Mesenteric fat pad (tissue), 1 donor: Measurements from ENCODE around the gene SMARCE1. TPM values are rescaled to one million over a fixed set of nuclear protein-coding genes. Genes with fewer than 3 reads are reported as not detected.
"Not testable (repeated sequence)": the region's sequence is repeated elsewhere in the genome, so short reads cannot be mapped to it uniquely, and the experiment has no call there.

Experiments
- DNase-seq: peaks from one replicate; pipeline ENCODE4 v3.0.0-alpha.2; 2020; ENCODE audit warnings: low spot score
- total RNA-seq: library from RNA; stranded (reverse); fragmentation: NEBNext Ultra II Directional; extraction: Animal tissue kit (Norgen Biotek cat#: 25700); gene quantifications from one replicate; pipeline ENCODE4 v1.2.1, GENCODE V29; 2021
- donor health status: DM: yes; HTN: yes; CAD: no.

The SMARCE1 gene
- total RNA-seq, 1 donor from 2014 or later: 73.5 TPM

- not testable (repeated sequence) for DNase-seq
Measured at GRCh38 chr17:40586264-40586663, 61.4 kb downstream of the SMARCE1 start.

GRCh38 chr17:40584950-40585349 lies 62.7 kb downstream of the SMARCE1 start:
- DNase-seq: not testable (repeated sequence)

GRCh38 chr17:40582328-40582901 lies 65.2 kb downstream of the SMARCE1 start:
- DNase-seq: peak; percentile 89

GRCh38 chr17:40580140-40580539 lies 67.5 kb downstream of the SMARCE1 start:
- DNase-seq: no peak

- no peak for DNase-seq
Measured at GRCh38 chr17:40579471-40579870, 68.1 kb downstream of the SMARCE1 start.

- DNase-seq: no peak
Measured at GRCh38 chr17:40577611-40578065, 70.0 kb downstream of the SMARCE1 start.

- DNase-seq: no peak
Measured at GRCh38 chr17:40576113-40576740, 71.4 kb downstream of the SMARCE1 start.

Other genes with a start within 250 kb of the SMARCE1 start
- gene TOP2A, start 229.9 kb downstream of the SMARCE1 start, total RNA-seq: 0.48 TPM
- 1,107 TPM for gene IGFBP4, start 204.4 kb downstream of the SMARCE1 start, total RNA-seq
- gene TNS4, start 146.2 kb downstream of the SMARCE1 start, total RNA-seq: 0.16 TPM
- gene CCR7, start 82.3 kb downstream of the SMARCE1 start, total RNA-seq: 0.39 TPM
- gene KRT222, start 17.4 kb upstream of the SMARCE1 start, total RNA-seq: 0.26 TPM
- gene KRT24, start 55.9 kb upstream of the SMARCE1 start, total RNA-seq: not detected
- not detected for gene KRT25, start 107.5 kb upstream of the SMARCE1 start, total RNA-seq
- gene KRT26, start 124.4 kb upstream of the SMARCE1 start, total RNA-seq: not detected
- gene KRT27, start 134.7 kb upstream of the SMARCE1 start, total RNA-seq: not detected
- gene KRT28, start 152.1 kb upstream of the SMARCE1 start, total RNA-seq: not detected
- gene KRT10, start 174.8 kb upstream of the SMARCE1 start, total RNA-seq: 38.6 TPM
- gene KRT12, start 219.4 kb upstream of the SMARCE1 start, total RNA-seq: not detected
- gene KRT20, start 237.4 kb upstream of the SMARCE1 start, total RNA-seq: 1.2 TPM